SK-N-SH treated with all-trans-retinoic acid at 6 μM for 48 hours (cell line): ENCODE measurements around the gene GDA.

Experiments
- CREB5 ChIP-seq: fragments of 250-450 bp; sonication (Bioruptor Pico); IDR thresholded peaks from 2 replicates; pipeline ENCODE4 v1.5.1; 2020; ENCODE audit warnings: low read depth, mild to moderate bottlenecking, moderate library complexity
- CSRNP3 ChIP-seq: fragments of 250-450 bp; sonication (Bioruptor Pico); IDR thresholded peaks from 2 replicates; pipeline ENCODE4 v1.5.1; 2021; ENCODE audit warnings: mild to moderate bottlenecking, moderate library complexity
- GLIS3 ChIP-seq: fragments of 250-450 bp; sonication (Bioruptor Pico); IDR thresholded peaks from 2 replicates; pipeline ENCODE4 v1.5.0; 2020; ENCODE audit warnings: mild to moderate bottlenecking, moderate library complexity
- ISL1 ChIP-seq: fragments of 250-450 bp; sonication (Bioruptor Pico); IDR thresholded peaks from 2 replicates; pipeline ENCODE4 v2.1.2; 2022; ENCODE audit warnings: mild to moderate bottlenecking, moderate library complexity
- PATZ1 ChIP-seq: fragments of 250-450 bp; sonication (Bioruptor Pico); IDR thresholded peaks from 2 replicates; pipeline ENCODE4 v1.8.0; 2020; ENCODE audit warnings: mild to moderate bottlenecking, moderate library complexity, borderline replicate concordance
- ZNF565 ChIP-seq: fragments of 450-650 bp; formaldehyde crosslinking; conservative IDR thresholded peaks from 2 replicates; pipeline ENCODE4 v1.5.0; 2020; ENCODE audit warnings: low read depth, mild to moderate bottlenecking, moderate library complexity
- ZNF8 ChIP-seq: fragments of 450-650 bp; formaldehyde crosslinking; IDR thresholded peaks from 2 replicates; pipeline ENCODE4 v1.5.0; 2020; ENCODE audit warnings: mild to moderate bottlenecking, moderate library complexity

- TF ChIP-seq PATZ1 (CRISPR knock-in tag) (no peak), CREB5 (CRISPR knock-in tag) (no peak), ZNF8 (no peak), ZNF565 (CRISPR knock-in tag) (no peak), GLIS3 (no peak), CSRNP3 (CRISPR knock-in tag) (no peak), ISL1 (CRISPR knock-in tag) (no peak)
Observed at GRCh38 chr9:72145733-72146505, 3.3 kb upstream of the GDA start.
